Activated CD8-positive, alpha-beta T cell treated with anti-CD3 and anti-CD28 coated beads for 36 hours (primary cell): ENCODE measurements around the gene DPP6. TPM values are rescaled to one million over a fixed set of nuclear protein-coding genes. Genes with fewer than 3 reads are reported as not detected.

Experiments
- ATAC-seq: fragments of 200-7000 bp; cut with Tn5 transposase; one replicate; pipeline ENCODE4 v1.10.0; 2021; ENCODE audit warnings: mild to moderate bottlenecking, moderate library complexity
- CTCF ChIA-PET: fragments of 350-600 bp; sonication (Branson Sonifier 250); formaldehyde crosslinking; loops from one replicate; lab custom pipeline; 2021; ENCODE audit warnings: antibody characterized with exemption; lab: Charles Lee
- POLR2A ChIA-PET: fragments of 350-600 bp; sonication (Branson Sonifier 250); formaldehyde crosslinking; loops from one replicate; lab custom pipeline; 2021; ENCODE audit warnings: antibody characterized with exemption; lab: Charles Lee
- DNase-seq: peaks from one replicate; pipeline ENCODE4 v3.0.0-alpha.2; 2020
- H3K27ac Mint-ChIP-seq: one replicate; pipeline ENCODE4 v1.8.0; 2021; ENCODE audit warnings: mild to moderate bottlenecking, mixed read lengths
- H3K27me3 Mint-ChIP-seq: one replicate; pipeline ENCODE4 v1.8.0; 2021; ENCODE audit warnings: mixed read lengths
- H3K36me3 Mint-ChIP-seq: one replicate; pipeline ENCODE4 v1.8.0; 2021; ENCODE audit warnings: low read depth, mixed read lengths
- H3K4me1 Mint-ChIP-seq: one replicate; pipeline ENCODE4 v1.8.0; 2021; ENCODE audit warnings: low read depth, mixed read lengths
- H3K4me3 Mint-ChIP-seq: one replicate; pipeline ENCODE4 v1.8.0; 2021; ENCODE audit warnings: mild to moderate bottlenecking, moderate library complexity, mixed read lengths
- H3K9me3 Mint-ChIP-seq: one replicate; pipeline ENCODE4 v1.8.0; 2021; ENCODE audit warnings: mixed read lengths
- CTCF ChIP-seq: fragments of 200-600 bp; IDR thresholded peaks from one replicate; pipeline ENCODE4 v1.8.0; 2022; ENCODE audit warnings: antibody characterized with exemption, mild to moderate bottlenecking
- intact Hi-C: fragments of 100-400 bp; cut with micrococcal nuclease; formaldehyde crosslinking; loops from one replicate; pipeline ENCODE4 v1.10.0; 2022
- total RNA-seq, 2 experiments: library from RNA; stranded (reverse); gene quantifications; one replicate each; pipeline ENCODE4 v1.2.3, GENCODE V29; 2021

DPP6 gene
- total RNA-seq, 2 experiments from 2014 or later = not detected

- intact Hi-C loops = no loop called here
- Mint-ChIP-seq H3K27me3 (peaks cover 4% of the 10 kb centered on the region), H3K9me3 (no peaks in the 10 kb centered on the region), H3K27ac (no peak overlapping the region), H3K4me3 (no peak overlapping the region), H3K36me3 (no peaks in the 10 kb centered on the region), H3K4me1 (no peaks in the 10 kb centered on the region)
- TF ChIP-seq CTCF = no peak
- POLR2A ChIA-PET = no interaction called here
- CTCF ChIA-PET = no interaction called here
- DNase-seq (no peak), ATAC-seq (no peak)
Measured at GRCh38 chr7:154178895-154179294, 126.7 kb downstream of the DPP6 start.

DNA sequence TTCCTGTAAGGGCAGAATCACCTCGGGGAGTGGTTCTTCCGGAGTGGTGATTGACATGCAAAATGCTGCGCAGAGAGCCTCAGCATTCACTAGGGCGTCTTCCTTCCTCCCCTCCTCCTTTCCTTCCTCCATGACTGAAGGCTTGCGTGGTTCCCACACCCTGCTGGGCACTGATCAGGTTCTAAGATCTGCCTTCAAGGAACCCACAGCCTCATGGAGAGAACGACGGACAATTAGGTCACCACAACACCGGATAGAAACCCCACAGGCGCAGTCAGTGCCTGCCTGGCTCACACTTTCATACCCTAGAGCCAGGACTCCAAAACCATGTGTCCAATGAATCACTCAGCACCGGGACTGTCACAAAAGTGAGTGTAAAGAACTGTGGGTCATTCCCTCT lies 131.3 kb downstream of the DPP6 start:
- Mint-ChIP-seq H3K27me3 (peaks cover 4% of the 10 kb centered on the region), H3K4me1 (no peaks in the 10 kb centered on the region), H3K4me3 (no peak overlapping the region), H3K9me3 (no peaks in the 10 kb centered on the region), H3K27ac (no peak overlapping the region), H3K36me3 (no peaks in the 10 kb centered on the region)
- ATAC-seq = no peak
- no peak for DNase-seq
- POLR2A ChIA-PET = no interaction called here
- TF ChIP-seq CTCF = no peak
- intact Hi-C loops = no loop called here
- CTCF ChIA-PET = no interaction called here

DNA sequence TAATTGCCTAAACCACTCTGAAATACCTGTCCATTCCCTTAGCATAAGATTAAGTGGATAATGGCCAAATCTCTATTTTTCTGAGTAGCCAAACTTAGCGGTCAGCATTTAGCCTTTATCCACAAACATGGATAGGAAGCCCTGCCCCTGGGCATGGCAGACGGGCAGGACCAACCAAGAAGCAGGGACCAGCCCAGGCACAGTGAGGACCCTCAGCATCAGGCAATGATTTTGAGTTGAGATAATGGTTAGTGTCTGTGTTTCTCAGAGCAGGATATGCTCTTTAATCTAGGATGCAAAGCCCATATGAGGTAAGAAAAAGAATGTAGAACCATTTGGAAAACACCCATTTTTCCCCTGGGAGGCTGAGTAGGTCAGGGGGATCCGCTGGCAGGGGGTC lies 131.7 kb downstream of the DPP6 start:
- DNase-seq = no peak
- Mint-ChIP-seq H3K4me3 (no peak overlapping the region), H3K4me1 (no peaks in the 10 kb centered on the region), H3K27me3 (peaks cover 4% of the 10 kb centered on the region), H3K36me3 (no peaks in the 10 kb centered on the region), H3K9me3 (no peaks in the 10 kb centered on the region), H3K27ac (no peak overlapping the region)
- ATAC-seq = no peak
- ChIA-PET CTCF (no interaction called here), POLR2A (no interaction called here)
- intact Hi-C loops = no loop called here
- TF ChIP-seq CTCF = no peak

- CTCF ChIA-PET = no interaction called here
Measured at GRCh38 chr7:154186811-154187210, 134.6 kb downstream of the DPP6 start.

GRCh38 chr7:154188330-154188729 lies 136.1 kb downstream of the DPP6 start:
- ChIA-PET POLR2A (no interaction called here), CTCF (no interaction called here)
- peaks cover 2% of the 10 kb centered on the region for H3K27me3 Mint-ChIP-seq
- ATAC-seq = no peak
- H3K4me3 Mint-ChIP-seq = no peak overlapping the region
- intact Hi-C loops = no loop called here
- no peak for TF ChIP-seq CTCF
- H3K27ac Mint-ChIP-seq = no peak overlapping the region
- no peaks in the 10 kb centered on the region for H3K9me3 Mint-ChIP-seq
- DNase-seq = no peak
- H3K4me1 Mint-ChIP-seq = no peaks in the 10 kb centered on the region
- H3K36me3 Mint-ChIP-seq = no peaks in the 10 kb centered on the region

More at GRCh38 chr7:154186811-154187210, 134.6 kb downstream of the DPP6 start:
- intact Hi-C loops = no loop called here
- no peak for DNase-seq
- Mint-ChIP-seq H3K36me3 (no peaks in the 10 kb centered on the region), H3K9me3 (no peaks in the 10 kb centered on the region), H3K27me3 (peaks cover 4% of the 10 kb centered on the region), H3K4me3 (no peak overlapping the region), H3K27ac (no peak overlapping the region), H3K4me1 (no peaks in the 10 kb centered on the region)
- POLR2A ChIA-PET = no interaction called here
- ATAC-seq = no peak
- no peak for TF ChIP-seq CTCF
